HG03135 (cell line): ENCODE results near the gene CYBB.
A peak's percentile ranks its signal among the peaks of the same experiment; 100 is the strongest.

Source experiments
- ATAC-seq: cut with Tn5 transposase; IDR thresholded peaks from one replicate; pipeline ENCODE4 v1.9.1; 2021; ENCODE audit warnings: mild to moderate bottlenecking, moderate library complexity; ENCODE audit not compliant: unreplicated experiment

The CYBB gene

GRCh38 chrX:37830371-37830770 lies 50.5 kb downstream of the CYBB start:
- ATAC-seq, result no peak

- no peak for ATAC-seq
These were observed 55.1 kb downstream of the CYBB start for GRCh38 chrX:37834937-37835336.

- no peak for ATAC-seq
These were observed 61.1 kb downstream of the CYBB start for GRCh38 chrX:37840931-37841330.

- no peak for ATAC-seq
These were observed 64.8 kb downstream of the CYBB start for GRCh38 chrX:37844622-37845021.

- ATAC-seq, result no peak
These were observed 66.3 kb downstream of the CYBB start for GRCh38 chrX:37846141-37846540.

- ATAC-seq, result no peak
These were observed 66.7 kb downstream of the CYBB start for GRCh38 chrX:37846558-37846933.

GRCh38 chrX:37846934-37847732 lies 67.3 kb downstream of the CYBB start, which contains the start of gene DYNLT3:
DYNLT3 (minus strand) TSS chrX:37847571; CDS start chrX:37847510, 61 bp downstream.
- ATAC-seq, result peak; percentile 99

GRCh38 chrX:37847733-37848197 lies 67.9 kb downstream of the CYBB start:
- peak; percentile 14 for ATAC-seq

- no peak for ATAC-seq
These were observed 74.3 kb downstream of the CYBB start for GRCh38 chrX:37854148-37854547.

GRCh38 chrX:37854748-37855147 lies 74.9 kb downstream of the CYBB start:
- ATAC-seq, result no peak

- ATAC-seq, result no peak
These were observed 80.9 kb downstream of the CYBB start for GRCh38 chrX:37860721-37861120.

- no peak for ATAC-seq
These were observed 83.0 kb downstream of the CYBB start for GRCh38 chrX:37862851-37863250.
